Caco-2 (cell line): ENCODE measurements around the gene RAC2. TPM values are rescaled to one million over a fixed set of nuclear protein-coding genes. Genes with fewer than 3 reads are reported as not detected.

Experiments used
- BruUV-seq: library from RNA; stranded (reverse); fragments of 400-500 nt; replicated peaks from 2 replicates; lab custom pipeline; 2021; lab: Mats Ljungman, UMichigan
- CTCF ChIA-PET: fragments of 300-600 bp; sonication (Branson Sonifier 250); formaldehyde crosslinking; loops from one replicate; lab custom pipeline; 2022; ENCODE audit warnings: antibody characterized with exemption; lab: Charles Lee
- POLR2A ChIA-PET: fragments of 300-600 bp; sonication (Branson Sonifier 250); formaldehyde crosslinking; loops from one replicate; lab custom pipeline; 2022; ENCODE audit warnings: antibody characterized with exemption; lab: Charles Lee
- DNase-seq, 2 experiments: peaks; one replicate each; pipeline versions ENCODE4 v3.0.0 to v3.0.0-alpha.2; 2020 to 2022
- H3K27me3 ChIP-seq: replicated peaks from 2 replicates; pipeline ENCODE4 v1.6.0; 2011; ENCODE audit warnings: low read length; ENCODE audit not compliant: control insufficient read depth, insufficient read depth
- H3K36me3 ChIP-seq: 2 replicates; pipeline ENCODE4 v1.5.1; 2011; ENCODE audit warnings: low read length; ENCODE audit not compliant: control insufficient read depth, insufficient read depth
- H3K4me1 ChIP-seq: fragments of 250-450 bp; sonication (Bioruptor Pico); 2 replicates; pipeline ENCODE4 v1.5.1; 2020; ENCODE audit warnings: mild to moderate bottlenecking
- H3K4me3 ChIP-seq: 2 replicates; pipeline ENCODE4 v1.5.1; 2011; ENCODE audit warnings: low read depth, mild to moderate bottlenecking, control low read depth, low read length
- H3K9me3 ChIP-seq: fragments of 250-450 bp; sonication (Bioruptor Pico); 2 replicates; pipeline ENCODE4 v1.5.1; 2020; ENCODE audit warnings: mild to moderate bottlenecking, moderate library complexity
- H3K27ac Mint-ChIP-seq: one replicate; pipeline ENCODE4 v1.8.0; 2022; ENCODE audit warnings: mixed read lengths; ENCODE audit not compliant: unreplicated experiment
- H3K27me3 Mint-ChIP-seq: one replicate; pipeline ENCODE4 v1.8.0; 2022; ENCODE audit warnings: mixed read lengths; ENCODE audit not compliant: insufficient read depth, unreplicated experiment
- H3K36me3 Mint-ChIP-seq: one replicate; pipeline ENCODE4 v1.8.0; 2022; ENCODE audit warnings: mild to moderate bottlenecking, mixed read lengths; ENCODE audit not compliant: insufficient read depth, unreplicated experiment
- H3K4me1 Mint-ChIP-seq: one replicate; pipeline ENCODE4 v1.8.0; 2022; ENCODE audit warnings: low read depth, mixed read lengths; ENCODE audit not compliant: unreplicated experiment
- H3K4me3 Mint-ChIP-seq: one replicate; pipeline ENCODE4 v1.8.0; 2022; ENCODE audit warnings: mild to moderate bottlenecking, moderate library complexity, mixed read lengths; ENCODE audit not compliant: unreplicated experiment
- H3K9me3 Mint-ChIP-seq: one replicate; pipeline ENCODE4 v1.8.0; 2022; ENCODE audit warnings: mixed read lengths; ENCODE audit not compliant: unreplicated experiment
- intact Hi-C: fragments of 100-400 bp; cut with micrococcal nuclease; formaldehyde crosslinking; loops from one replicate; pipeline ENCODE4 v1.10.0; 2022; ENCODE audit not compliant: unreplicated experiment
- total RNA-seq: library from RNA; stranded (reverse); gene quantifications from 2 replicates; pipeline ENCODE4 v1.2.3, GENCODE V29; 2022
- TF ChIP-seq, protein P1 (sequence below), 2 experiments: fragments of 200-600 bp in 1 of 2; IDR thresholded peaks; 1 replicate in 1 of 2; 2 replicates in 1 of 2; pipeline versions ENCODE4 v1.5.1 to v1.8.0; 2011 to 2022; ENCODE audit warnings: antibody characterized with exemption in 1 of 2, control low read depth in 1 of 2, inconsistent platforms in 1 of 2, low read depth in 1 of 2, low read length in 1 of 2, mild to moderate bottlenecking in 1 of 2, moderate library complexity in 1 of 2; ENCODE audit not compliant: insufficient read depth in 1 of 2, severe bottlenecking in 1 of 2, unreplicated experiment in 1 of 2

Gene RAC2
- total RNA-seq, 1 experiment from 2014 or later: 0.25 TPM

DNA sequence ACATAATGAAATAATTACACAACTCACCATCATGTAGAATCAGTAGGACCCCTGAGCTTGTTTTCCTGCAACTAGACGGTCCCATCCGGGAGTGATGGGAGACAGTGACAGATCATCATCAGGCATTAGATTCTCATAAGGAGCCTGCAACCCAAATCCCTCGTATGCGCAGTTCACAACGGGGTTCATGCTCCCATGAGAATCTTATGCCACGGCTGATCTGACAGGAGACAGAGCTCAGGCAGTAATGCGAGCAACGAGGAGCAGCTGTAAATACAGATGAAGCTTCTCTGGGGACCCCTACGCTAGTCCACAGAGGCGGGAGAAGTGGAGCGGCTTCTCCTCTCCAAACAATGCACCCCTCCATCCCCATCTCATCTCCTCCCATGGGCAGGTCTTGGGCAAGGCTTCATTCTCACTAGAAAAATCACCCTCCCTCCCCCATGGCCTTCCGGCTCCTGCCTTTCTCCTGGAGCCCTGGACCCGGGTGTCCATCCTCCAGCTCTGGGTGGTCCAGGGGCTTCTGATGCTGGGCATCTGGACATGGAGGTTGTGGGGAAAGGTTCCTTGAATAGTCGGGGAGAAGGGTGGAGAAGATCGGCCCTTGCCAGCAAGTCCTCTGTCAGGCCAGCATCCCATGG lies 16.2 kb upstream of the RAC2 start:
- DNase-seq: no peak
- peaks cover 8% of the 10 kb centered on the region for H3K27me3 Mint-ChIP-seq
- POLR2A ChIA-PET: no interaction called here
- H3K9me3 Mint-ChIP-seq: peaks cover 6% of the 10 kb centered on the region
- CTCF ChIA-PET: interaction anchor here (0.5 to 2.6 kb wide), 4 partner anchors 12 to 195 kb away, joined by 3 to 10 read pairs (median 3); no protein-coding TSS in a partner anchor
- H3K27me3 ChIP-seq: no peaks in the 10 kb centered on the region; the same call in 1 of the 2 replicates
- TF ChIP-seq, protein P1, sequence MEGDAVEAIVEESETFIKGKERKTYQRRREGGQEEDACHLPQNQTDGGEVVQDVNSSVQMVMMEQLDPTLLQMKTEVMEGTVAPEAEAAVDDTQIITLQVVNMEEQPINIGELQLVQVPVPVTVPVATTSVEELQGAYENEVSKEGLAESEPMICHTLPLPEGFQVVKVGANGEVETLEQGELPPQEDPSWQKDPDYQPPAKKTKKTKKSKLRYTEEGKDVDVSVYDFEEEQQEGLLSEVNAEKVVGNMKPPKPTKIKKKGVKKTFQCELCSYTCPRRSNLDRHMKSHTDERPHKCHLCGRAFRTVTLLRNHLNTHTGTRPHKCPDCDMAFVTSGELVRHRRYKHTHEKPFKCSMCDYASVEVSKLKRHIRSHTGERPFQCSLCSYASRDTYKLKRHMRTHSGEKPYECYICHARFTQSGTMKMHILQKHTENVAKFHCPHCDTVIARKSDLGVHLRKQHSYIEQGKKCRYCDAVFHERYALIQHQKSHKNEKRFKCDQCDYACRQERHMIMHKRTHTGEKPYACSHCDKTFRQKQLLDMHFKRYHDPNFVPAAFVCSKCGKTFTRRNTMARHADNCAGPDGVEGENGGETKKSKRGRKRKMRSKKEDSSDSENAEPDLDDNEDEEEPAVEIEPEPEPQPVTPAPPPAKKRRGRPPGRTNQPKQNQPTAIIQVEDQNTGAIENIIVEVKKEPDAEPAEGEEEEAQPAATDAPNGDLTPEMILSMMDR (IDR thresholded peaks at IDR 0.05; ENCODE audit: insufficient read depth in 1 of 2, low read depth in 1 of 2, low read length in 1 of 2, severe bottlenecking in 1 of 2, unreplicated experiment in 1 of 2): no peak
- H3K36me3 ChIP-seq: no peaks in the 10 kb centered on the region
- no peaks in the 10 kb centered on the region for H3K4me1 Mint-ChIP-seq
- H3K4me3 Mint-ChIP-seq: no peak overlapping the region
- H3K36me3 Mint-ChIP-seq: no peaks in the 10 kb centered on the region
- H3K9me3 ChIP-seq: peaks cover 11% of the 10 kb centered on the region; the same call in 1 of the 2 replicates
- intact Hi-C loops: loop anchor here (2.0 kb wide), 1 partner anchor 93 kb away; no protein-coding TSS in a partner anchor
- no peak overlapping the region for H3K4me3 ChIP-seq
- no peaks in the 10 kb centered on the region for H3K4me1 ChIP-seq
- no TSS peak for BruUV-seq
- no peak overlapping the region for H3K27ac Mint-ChIP-seq

DNA sequence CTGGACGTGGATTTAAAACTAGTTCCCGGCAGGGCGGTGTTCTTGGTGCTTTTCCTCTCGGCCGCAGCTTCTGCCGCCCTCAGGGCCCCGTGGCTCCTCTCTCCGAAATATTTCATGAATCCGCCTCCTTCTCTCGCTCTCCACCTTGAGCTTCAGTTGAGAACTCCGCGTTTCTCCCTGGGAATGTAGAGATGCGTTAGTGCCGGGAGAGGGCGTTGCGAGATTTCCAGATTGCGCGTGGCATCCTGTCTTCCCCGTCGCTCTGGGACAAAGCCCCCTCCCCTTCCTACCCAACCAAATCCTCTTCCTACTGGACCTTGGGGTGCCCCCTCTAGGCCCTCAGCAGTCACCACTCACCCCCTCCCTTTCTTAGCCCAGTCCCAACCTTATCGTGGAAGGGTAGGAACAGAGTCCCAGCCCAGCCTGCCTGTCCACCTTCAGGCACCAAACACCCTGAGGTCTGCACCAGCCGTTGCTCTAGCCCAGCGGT lies 15.5 kb upstream of the RAC2 start:
- Mint-ChIP-seq H3K36me3 (no peaks in the 10 kb centered on the region), H3K27me3 (peaks cover 8% of the 10 kb centered on the region), H3K27ac (no peak overlapping the region), H3K4me1 (no peaks in the 10 kb centered on the region), H3K4me3 (no peak overlapping the region), H3K9me3 (peaks cover 3% of the 10 kb centered on the region)
- ChIA-PET CTCF (interaction anchor here (1.8 to 2.6 kb wide), 2 partner anchors 34 to 196 kb away, joined by 3 to 10 read pairs; no protein-coding TSS in a partner anchor), POLR2A (no interaction called here)
- H3K4me1 ChIP-seq: no peaks in the 10 kb centered on the region
- no peak for DNase-seq
- H3K27me3 ChIP-seq: no peaks in the 10 kb centered on the region; the same call in 1 of the 2 replicates
- no peak overlapping the region for H3K4me3 ChIP-seq
- peaks cover 9% of the 10 kb centered on the region; the same call in 1 of the 2 replicates for H3K9me3 ChIP-seq
- intact Hi-C loops: loop anchor here (2.0 kb wide), 1 partner anchor 93 kb away; no protein-coding TSS in a partner anchor
- TF ChIP-seq, protein P1 (IDR thresholded peaks at IDR 0.05; ENCODE audit: insufficient read depth in 1 of 2, low read depth in 1 of 2, low read length in 1 of 2, severe bottlenecking in 1 of 2, unreplicated experiment in 1 of 2): no peak
- H3K36me3 ChIP-seq: no peaks in the 10 kb centered on the region
- no TSS peak for BruUV-seq

DNA sequence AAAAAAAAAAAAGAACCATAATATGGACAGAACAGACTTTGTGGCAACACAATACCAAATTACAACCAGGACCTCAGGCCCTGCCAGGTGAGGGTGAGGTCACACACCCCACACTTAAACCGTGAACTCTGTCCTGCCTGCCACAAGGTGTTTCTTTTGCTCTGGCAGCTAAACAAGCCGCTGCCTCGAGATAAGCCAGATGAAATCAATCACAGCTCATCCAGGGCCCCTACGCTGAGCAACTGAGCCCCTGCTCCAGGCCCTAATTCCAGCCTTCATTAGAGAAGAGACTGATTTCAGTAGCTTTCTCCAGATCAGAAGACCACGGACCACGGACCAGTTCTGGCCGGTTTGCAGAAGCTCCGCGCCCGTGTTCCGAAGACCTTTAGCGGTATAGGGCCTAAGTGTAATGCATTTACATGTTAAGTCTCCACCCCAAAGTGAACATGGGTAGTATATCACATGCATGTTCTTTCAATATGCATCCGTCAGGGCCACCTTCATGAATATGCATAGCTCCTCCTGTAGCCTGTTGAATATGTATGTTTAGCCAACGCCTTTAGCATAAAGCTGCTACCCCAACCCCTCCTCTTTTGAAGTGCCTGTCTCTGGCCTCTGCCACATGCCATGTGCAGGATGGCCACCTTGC lies 14.8 kb upstream of the RAC2 start:
- BruUV-seq: no TSS peak
- no peaks in the 10 kb centered on the region for H3K9me3 Mint-ChIP-seq
- Histone ChIP-seq H3K9me3 (peaks cover 2% of the 10 kb centered on the region; the same call in 1 of the 2 replicates), H3K4me3 (no peak overlapping the region), H3K27me3 (no peaks in the 10 kb centered on the region; the same call in 1 of the 2 replicates), H3K36me3 (no peaks in the 10 kb centered on the region), H3K4me1 (no peaks in the 10 kb centered on the region)
- H3K27ac Mint-ChIP-seq: no peak overlapping the region
- POLR2A ChIA-PET: no interaction called here
- H3K36me3 Mint-ChIP-seq: no peaks in the 10 kb centered on the region
- H3K27me3 Mint-ChIP-seq: peaks cover 8% of the 10 kb centered on the region
- CTCF ChIA-PET: interaction anchor here (1.8 to 2.6 kb wide), 2 partner anchors 33 to 197 kb away, joined by 3 to 10 read pairs; no protein-coding TSS in a partner anchor
- H3K4me3 Mint-ChIP-seq: no peak overlapping the region
- DNase-seq: no peak
- H3K4me1 Mint-ChIP-seq: no peaks in the 10 kb centered on the region
- TF ChIP-seq, protein P1 (IDR thresholded peaks at IDR 0.05; ENCODE audit: insufficient read depth in 1 of 2, low read depth in 1 of 2, low read length in 1 of 2, severe bottlenecking in 1 of 2, unreplicated experiment in 1 of 2): no peak
- intact Hi-C loops: no loop called here
